ENCODE results near the gene KDM5B. TPM values are rescaled to one million over a fixed set of nuclear protein-coding genes. Genes with fewer than 3 reads are reported as not detected.

KDM5B gene
- total RNA-seq, 1 experiment from 2014 or later = 44.6 TPM

DNA sequence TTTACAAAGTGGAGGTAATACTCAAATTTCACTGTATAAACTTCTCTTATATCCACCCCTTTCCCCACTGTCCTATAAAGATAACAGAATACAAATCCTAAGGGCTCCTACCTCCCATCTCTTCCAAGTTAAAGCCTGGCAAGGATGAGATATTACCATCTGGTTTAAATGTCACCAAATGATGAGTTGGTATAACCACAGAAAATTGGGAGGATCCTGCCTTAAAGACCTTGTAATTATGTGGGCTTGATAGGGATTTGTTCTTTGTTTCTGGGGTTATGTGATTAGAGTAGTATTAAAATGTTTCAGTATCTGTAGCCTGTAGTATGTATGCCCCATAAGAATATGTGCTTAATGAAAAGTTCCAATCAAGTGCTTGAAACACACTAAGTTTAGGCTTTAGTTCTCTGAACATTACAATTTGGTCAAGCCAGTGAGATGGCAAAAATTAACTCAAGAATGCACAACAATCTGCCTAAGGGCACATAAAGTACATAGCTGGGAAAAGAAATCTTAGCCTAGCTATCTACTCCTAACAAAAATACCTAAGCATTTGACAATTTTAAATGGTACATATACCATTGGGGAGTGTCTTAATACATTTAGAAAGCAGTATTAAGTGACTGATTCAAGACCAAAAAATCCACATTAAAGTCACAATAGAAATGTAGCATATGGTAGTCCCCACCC is 14.0 kb downstream of the KDM5B start:
- no TSS peak for BruUV-seq (replicated peaks)
- ChIA-PET RAD21 (ENCODE audit: low non-redundant PET in 1 of 2, low total read pairs in 2 of 2, uncharacterized antibody in 2 of 2, unreplicated experiment in 2 of 2) (no interaction called here), CTCF (no interaction called here), POLR2A (no interaction called here)
- H2AFZ ChIP-seq (ENCODE audit: low read depth, low read length, poor library complexity, severe bottlenecking) = no peak overlapping the region
- no peaks in the 10 kb centered on the region for H3K9me2 ChIP-seq (ENCODE audit: insufficient read depth)
- no peaks in the 10 kb centered on the region for H3K27me3 ChIP-seq (ENCODE audit: insufficient read depth, low read length)
- H3K36me3 ChIP-seq (ENCODE audit: control insufficient read depth in 1 of 2, insufficient read depth in 2 of 2, low read length in 2 of 2) = no peaks in the 10 kb centered on the region
- TF ChIP-seq ZFX (IDR thresholded peaks at IDR 0.05) (no peak), POLR2A (IDR thresholded peaks at IDR 0.05; ENCODE audit: borderline replicate concordance, extremely low read depth, insufficient read depth, insufficient read length) (no peak), FOSL1 (IDR thresholded peaks at IDR 0.05; ENCODE audit: low read depth) (no peak), CEBPB (IDR thresholded peaks at IDR 0.05; ENCODE audit: low read depth) (no peak), EZH2 (IDR thresholded peaks at IDR 0.05) (no peak), EZH2phosphoT487 (IDR thresholded peaks at IDR 0.05; ENCODE audit: borderline replicate concordance) (no peak), SIN3A (IDR thresholded peaks at IDR 0.05; ENCODE audit: low read depth) (no peak), CBX3 (IDR thresholded peaks at IDR 0.05; ENCODE audit: low read depth) (no peak), JUND (IDR thresholded peaks at IDR 0.05) (no peak), ZNF274 (IDR thresholded peaks at IDR 0.05; ENCODE audit: low read depth, low read length) (no peak), YY1 (IDR thresholded peaks at IDR 0.05; ENCODE audit: extremely low read depth, insufficient replicate concordance, low read depth, low read length) (no peak), TCF7L2 (IDR thresholded peaks at IDR 0.05; ENCODE audit: borderline replicate concordance, extremely low read depth, insufficient read depth, insufficient read length) (no peak), EGR1 (IDR thresholded peaks at IDR 0.05; ENCODE audit: low read depth) (no peak), ELF1 (IDR thresholded peaks at IDR 0.05; ENCODE audit: borderline replicate concordance, low read depth) (no peak)
- TF ChIP-seq, protein P1, sequence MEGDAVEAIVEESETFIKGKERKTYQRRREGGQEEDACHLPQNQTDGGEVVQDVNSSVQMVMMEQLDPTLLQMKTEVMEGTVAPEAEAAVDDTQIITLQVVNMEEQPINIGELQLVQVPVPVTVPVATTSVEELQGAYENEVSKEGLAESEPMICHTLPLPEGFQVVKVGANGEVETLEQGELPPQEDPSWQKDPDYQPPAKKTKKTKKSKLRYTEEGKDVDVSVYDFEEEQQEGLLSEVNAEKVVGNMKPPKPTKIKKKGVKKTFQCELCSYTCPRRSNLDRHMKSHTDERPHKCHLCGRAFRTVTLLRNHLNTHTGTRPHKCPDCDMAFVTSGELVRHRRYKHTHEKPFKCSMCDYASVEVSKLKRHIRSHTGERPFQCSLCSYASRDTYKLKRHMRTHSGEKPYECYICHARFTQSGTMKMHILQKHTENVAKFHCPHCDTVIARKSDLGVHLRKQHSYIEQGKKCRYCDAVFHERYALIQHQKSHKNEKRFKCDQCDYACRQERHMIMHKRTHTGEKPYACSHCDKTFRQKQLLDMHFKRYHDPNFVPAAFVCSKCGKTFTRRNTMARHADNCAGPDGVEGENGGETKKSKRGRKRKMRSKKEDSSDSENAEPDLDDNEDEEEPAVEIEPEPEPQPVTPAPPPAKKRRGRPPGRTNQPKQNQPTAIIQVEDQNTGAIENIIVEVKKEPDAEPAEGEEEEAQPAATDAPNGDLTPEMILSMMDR (IDR thresholded peaks at IDR 0.05 in 2 of 3, conservative IDR thresholded peaks at IDR 0.05 in 1 of 3; ENCODE audit: borderline replicate concordance in 1 of 3, insufficient read depth in 1 of 3, low read depth in 2 of 3, low read length in 2 of 3) = no peak
- TF ChIP-seq, protein P2, sequence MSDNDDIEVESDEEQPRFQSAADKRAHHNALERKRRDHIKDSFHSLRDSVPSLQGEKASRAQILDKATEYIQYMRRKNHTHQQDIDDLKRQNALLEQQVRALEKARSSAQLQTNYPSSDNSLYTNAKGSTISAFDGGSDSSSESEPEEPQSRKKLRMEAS (IDR thresholded peaks at IDR 0.05) = no peak
- TF ChIP-seq, protein P3, sequence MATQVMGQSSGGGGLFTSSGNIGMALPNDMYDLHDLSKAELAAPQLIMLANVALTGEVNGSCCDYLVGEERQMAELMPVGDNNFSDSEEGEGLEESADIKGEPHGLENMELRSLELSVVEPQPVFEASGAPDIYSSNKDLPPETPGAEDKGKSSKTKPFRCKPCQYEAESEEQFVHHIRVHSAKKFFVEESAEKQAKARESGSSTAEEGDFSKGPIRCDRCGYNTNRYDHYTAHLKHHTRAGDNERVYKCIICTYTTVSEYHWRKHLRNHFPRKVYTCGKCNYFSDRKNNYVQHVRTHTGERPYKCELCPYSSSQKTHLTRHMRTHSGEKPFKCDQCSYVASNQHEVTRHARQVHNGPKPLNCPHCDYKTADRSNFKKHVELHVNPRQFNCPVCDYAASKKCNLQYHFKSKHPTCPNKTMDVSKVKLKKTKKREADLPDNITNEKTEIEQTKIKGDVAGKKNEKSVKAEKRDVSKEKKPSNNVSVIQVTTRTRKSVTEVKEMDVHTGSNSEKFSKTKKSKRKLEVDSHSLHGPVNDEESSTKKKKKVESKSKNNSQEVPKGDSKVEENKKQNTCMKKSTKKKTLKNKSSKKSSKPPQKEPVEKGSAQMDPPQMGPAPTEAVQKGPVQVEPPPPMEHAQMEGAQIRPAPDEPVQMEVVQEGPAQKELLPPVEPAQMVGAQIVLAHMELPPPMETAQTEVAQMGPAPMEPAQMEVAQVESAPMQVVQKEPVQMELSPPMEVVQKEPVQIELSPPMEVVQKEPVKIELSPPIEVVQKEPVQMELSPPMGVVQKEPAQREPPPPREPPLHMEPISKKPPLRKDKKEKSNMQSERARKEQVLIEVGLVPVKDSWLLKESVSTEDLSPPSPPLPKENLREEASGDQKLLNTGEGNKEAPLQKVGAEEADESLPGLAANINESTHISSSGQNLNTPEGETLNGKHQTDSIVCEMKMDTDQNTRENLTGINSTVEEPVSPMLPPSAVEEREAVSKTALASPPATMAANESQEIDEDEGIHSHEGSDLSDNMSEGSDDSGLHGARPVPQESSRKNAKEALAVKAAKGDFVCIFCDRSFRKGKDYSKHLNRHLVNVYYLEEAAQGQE (IDR thresholded peaks at IDR 0.05; ENCODE audit: low read depth) = no peak
- TF ChIP-seq, protein P4, sequence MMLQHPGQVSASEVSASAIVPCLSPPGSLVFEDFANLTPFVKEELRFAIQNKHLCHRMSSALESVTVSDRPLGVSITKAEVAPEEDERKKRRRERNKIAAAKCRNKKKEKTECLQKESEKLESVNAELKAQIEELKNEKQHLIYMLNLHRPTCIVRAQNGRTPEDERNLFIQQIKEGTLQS (IDR thresholded peaks at IDR 0.05) = no peak
- TF ChIP-seq, protein P5, sequence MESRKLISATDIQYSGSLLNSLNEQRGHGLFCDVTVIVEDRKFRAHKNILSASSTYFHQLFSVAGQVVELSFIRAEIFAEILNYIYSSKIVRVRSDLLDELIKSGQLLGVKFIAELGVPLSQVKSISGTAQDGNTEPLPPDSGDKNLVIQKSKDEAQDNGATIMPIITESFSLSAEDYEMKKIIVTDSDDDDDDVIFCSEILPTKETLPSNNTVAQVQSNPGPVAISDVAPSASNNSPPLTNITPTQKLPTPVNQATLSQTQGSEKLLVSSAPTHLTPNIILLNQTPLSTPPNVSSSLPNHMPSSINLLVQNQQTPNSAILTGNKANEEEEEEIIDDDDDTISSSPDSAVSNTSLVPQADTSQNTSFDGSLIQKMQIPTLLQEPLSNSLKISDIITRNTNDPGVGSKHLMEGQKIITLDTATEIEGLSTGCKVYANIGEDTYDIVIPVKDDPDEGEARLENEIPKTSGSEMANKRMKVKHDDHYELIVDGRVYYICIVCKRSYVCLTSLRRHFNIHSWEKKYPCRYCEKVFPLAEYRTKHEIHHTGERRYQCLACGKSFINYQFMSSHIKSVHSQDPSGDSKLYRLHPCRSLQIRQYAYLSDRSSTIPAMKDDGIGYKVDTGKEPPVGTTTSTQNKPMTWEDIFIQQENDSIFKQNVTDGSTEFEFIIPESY (IDR thresholded peaks at IDR 0.05; ENCODE audit: extremely low read depth, insufficient replicate concordance, low read length) = no peak
- no peaks in the 10 kb centered on the region for H3K9me3 ChIP-seq (ENCODE audit: control insufficient read depth in 1 of 2, insufficient read depth in 1 of 2, low read depth in 1 of 2, low read length in 2 of 2)
- DNase-seq (ENCODE audit: low read depth, low spot score) (no peak), ATAC-seq (no peak)
- intact Hi-C loops (cut with micrococcal nuclease) = no loop called here
- H3K79me2 ChIP-seq (ENCODE audit: insufficient read depth, low read length) = peaks cover 7% of the 10 kb centered on the region
- no peak overlapping the region for H3K4me2 ChIP-seq (ENCODE audit: low read length)
- no peaks in the 10 kb centered on the region for H4K20me1 ChIP-seq (ENCODE audit: insufficient read depth)
- H3K4me3 ChIP-seq (replicated peaks in 1 of 2; ENCODE audit: low read depth in 1 of 2, low read length in 2 of 2) = no peak overlapping the region
- H3K27ac ChIP-seq (ENCODE audit: low read depth, low read length) = no peak overlapping the region
- H3K9ac ChIP-seq (ENCODE audit: low read length) = no peak overlapping the region
- H3K4me1 ChIP-seq (ENCODE audit: control insufficient read depth in 1 of 2, insufficient read depth in 2 of 2, low read length in 2 of 2) = no peaks in the 10 kb centered on the region

All from HCT116 (cell line).